B cell (primary cell): ENCODE results near the gene UBE2M.
A peak's percentile ranks its signal among the peaks of the same experiment; 100 is the strongest.

Source experiments
- EZH2 ChIP-seq: IDR thresholded peaks from 2 replicates; pipeline ENCODE4 v1.6.1; 2012; ENCODE audit warnings: borderline replicate concordance, low read depth, mild to moderate bottlenecking, moderate library complexity, low read length; ENCODE audit not compliant: insufficient read depth, poor library complexity, severe bottlenecking
- TF ChIP-seq, protein P1 (sequence below): fragments of 200-600 bp; IDR thresholded peaks from one replicate; pipeline ENCODE4 v1.8.0; 2022; ENCODE audit warnings: antibody characterized with exemption, mild to moderate bottlenecking

GRCh38 chr19:58513694-58514563 lies 44.5 kb downstream of the UBE2M start:
- TF ChIP-seq, protein P1, sequence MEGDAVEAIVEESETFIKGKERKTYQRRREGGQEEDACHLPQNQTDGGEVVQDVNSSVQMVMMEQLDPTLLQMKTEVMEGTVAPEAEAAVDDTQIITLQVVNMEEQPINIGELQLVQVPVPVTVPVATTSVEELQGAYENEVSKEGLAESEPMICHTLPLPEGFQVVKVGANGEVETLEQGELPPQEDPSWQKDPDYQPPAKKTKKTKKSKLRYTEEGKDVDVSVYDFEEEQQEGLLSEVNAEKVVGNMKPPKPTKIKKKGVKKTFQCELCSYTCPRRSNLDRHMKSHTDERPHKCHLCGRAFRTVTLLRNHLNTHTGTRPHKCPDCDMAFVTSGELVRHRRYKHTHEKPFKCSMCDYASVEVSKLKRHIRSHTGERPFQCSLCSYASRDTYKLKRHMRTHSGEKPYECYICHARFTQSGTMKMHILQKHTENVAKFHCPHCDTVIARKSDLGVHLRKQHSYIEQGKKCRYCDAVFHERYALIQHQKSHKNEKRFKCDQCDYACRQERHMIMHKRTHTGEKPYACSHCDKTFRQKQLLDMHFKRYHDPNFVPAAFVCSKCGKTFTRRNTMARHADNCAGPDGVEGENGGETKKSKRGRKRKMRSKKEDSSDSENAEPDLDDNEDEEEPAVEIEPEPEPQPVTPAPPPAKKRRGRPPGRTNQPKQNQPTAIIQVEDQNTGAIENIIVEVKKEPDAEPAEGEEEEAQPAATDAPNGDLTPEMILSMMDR: peak; percentile 76
- no peak for TF ChIP-seq EZH2
